Measurements from ENCODE around the gene SERPINB1.

SERPINB1 gene

DNA sequence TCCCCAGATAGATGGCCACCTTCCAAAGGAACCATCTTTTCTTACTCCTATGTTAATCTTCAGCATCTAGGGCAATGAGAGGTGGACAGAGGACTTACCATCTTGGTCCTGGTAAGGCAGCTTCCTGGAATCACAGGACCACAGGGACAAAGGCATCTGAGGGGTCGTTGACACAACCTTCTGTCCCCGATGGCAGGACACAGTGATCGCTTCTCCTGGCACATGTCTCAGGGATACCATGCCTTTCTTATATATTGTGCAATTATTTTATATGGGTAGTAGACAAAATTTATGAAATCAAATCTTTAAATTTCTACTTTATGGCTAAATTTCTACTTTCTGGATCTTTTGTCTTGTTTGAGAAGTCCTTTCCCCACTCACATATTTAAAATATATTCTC lies 20.1 kb downstream of the SERPINB1 start:
- no peaks in the 10 kb centered on the region for H3K4me1 ChIP-seq (ENCODE audit: control insufficient read depth, insufficient read depth, low read length)
- H3K27me3 ChIP-seq (ENCODE audit: control insufficient read depth, insufficient read depth, low read length), result no peaks in the 10 kb centered on the region
- no peak overlapping the region for H3K9ac ChIP-seq (ENCODE audit: low read depth, low read length)
- no peak overlapping the region for H3K4me3 ChIP-seq (ENCODE audit: low read depth, low read length)
- H3K36me3 ChIP-seq (ENCODE audit: control insufficient read depth, insufficient read depth, low read length), result no peaks in the 10 kb centered on the region
- H3K9me3 ChIP-seq (ENCODE audit: control insufficient read depth, insufficient read depth, low read length), result no peaks in the 10 kb centered on the region

DNA sequence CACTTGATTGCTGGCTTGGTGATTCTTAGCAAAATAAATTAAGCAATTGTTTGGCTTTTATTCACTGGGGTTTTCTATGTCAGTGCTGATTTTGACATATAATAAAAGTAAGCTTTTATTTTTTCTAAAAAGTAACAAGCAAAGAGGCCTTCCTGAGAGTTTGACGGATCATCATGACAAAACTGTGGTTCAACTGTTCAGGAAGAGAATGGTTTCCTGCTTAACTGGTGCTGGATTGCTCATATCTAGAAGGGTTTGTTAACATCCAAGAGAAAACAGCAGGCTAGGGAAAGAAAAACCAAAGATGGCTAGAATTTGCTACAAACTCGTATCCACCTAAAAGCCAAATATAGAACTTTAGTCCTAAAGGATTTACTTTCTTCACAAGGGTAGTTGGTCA lies 21.2 kb downstream of the SERPINB1 start:
- no peak overlapping the region for H3K9ac ChIP-seq (ENCODE audit: low read depth, low read length)
- H3K27me3 ChIP-seq (ENCODE audit: control insufficient read depth, insufficient read depth, low read length), result no peaks in the 10 kb centered on the region
- no peaks in the 10 kb centered on the region for H3K4me1 ChIP-seq (ENCODE audit: control insufficient read depth, insufficient read depth, low read length)
- no peaks in the 10 kb centered on the region for H3K36me3 ChIP-seq (ENCODE audit: control insufficient read depth, insufficient read depth, low read length)
- H3K4me3 ChIP-seq (ENCODE audit: low read depth, low read length), result no peak overlapping the region
- peaks cover 4% of the 10 kb centered on the region for H3K9me3 ChIP-seq (ENCODE audit: control insufficient read depth, insufficient read depth, low read length)

DNA sequence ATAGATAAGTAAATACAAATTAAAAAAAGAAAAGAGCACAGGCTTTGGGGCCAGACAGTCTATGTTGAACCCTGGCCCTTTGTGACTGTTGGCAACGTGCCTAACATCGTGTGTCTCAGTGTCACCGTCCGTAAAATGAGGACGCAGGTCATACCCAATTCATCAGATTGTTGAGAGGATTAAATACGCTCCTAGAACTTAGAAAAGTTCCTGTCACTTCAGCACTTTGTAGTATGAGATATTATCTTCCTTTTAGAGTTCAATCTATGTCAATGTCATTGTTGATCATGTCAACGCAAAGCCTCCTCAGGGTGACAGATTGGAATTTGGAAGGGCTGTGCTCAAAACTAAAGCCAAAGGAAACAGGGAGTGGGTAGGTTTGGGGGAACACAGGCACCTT lies 21.7 kb downstream of the SERPINB1 start:
- H3K4me1 ChIP-seq (ENCODE audit: control insufficient read depth, insufficient read depth, low read length), result no peaks in the 10 kb centered on the region
- H3K9me3 ChIP-seq (ENCODE audit: control insufficient read depth, insufficient read depth, low read length), result peaks cover 4% of the 10 kb centered on the region
- H3K36me3 ChIP-seq (ENCODE audit: control insufficient read depth, insufficient read depth, low read length), result no peaks in the 10 kb centered on the region
- H3K9ac ChIP-seq (ENCODE audit: low read depth, low read length), result no peak overlapping the region
- no peaks in the 10 kb centered on the region for H3K27me3 ChIP-seq (ENCODE audit: control insufficient read depth, insufficient read depth, low read length)
- H3K4me3 ChIP-seq (ENCODE audit: low read depth, low read length), result no peak overlapping the region

DNA sequence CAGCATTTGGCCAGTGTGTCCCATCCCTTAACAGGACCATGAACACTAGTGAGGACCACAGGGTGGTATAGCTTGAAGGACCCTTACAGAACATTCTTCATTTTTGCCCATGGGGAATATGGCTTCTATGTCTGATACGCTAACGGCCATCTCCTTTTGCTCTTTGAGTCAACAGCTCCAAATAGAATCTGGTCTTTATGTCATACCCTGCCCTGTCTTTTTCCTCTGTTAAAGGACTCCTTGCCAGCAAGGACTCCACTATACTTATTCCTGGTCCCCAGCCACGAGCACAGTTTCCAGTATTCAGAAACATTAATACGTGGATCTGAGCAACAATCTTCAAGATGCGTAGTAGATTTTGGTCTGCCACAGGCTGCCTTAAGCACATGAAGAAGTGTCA lies 22.5 kb downstream of the SERPINB1 start:
- Histone ChIP-seq H3K4me1 (ENCODE audit: control insufficient read depth, insufficient read depth, low read length) (no peaks in the 10 kb centered on the region), H3K4me3 (ENCODE audit: low read depth, low read length) (no peak overlapping the region), H3K9ac (ENCODE audit: low read depth, low read length) (no peak overlapping the region), H3K36me3 (ENCODE audit: control insufficient read depth, insufficient read depth, low read length) (no peaks in the 10 kb centered on the region), H3K9me3 (ENCODE audit: control insufficient read depth, insufficient read depth, low read length) (peaks cover 4% of the 10 kb centered on the region), H3K27me3 (ENCODE audit: control insufficient read depth, insufficient read depth, low read length) (no peaks in the 10 kb centered on the region)

DNA sequence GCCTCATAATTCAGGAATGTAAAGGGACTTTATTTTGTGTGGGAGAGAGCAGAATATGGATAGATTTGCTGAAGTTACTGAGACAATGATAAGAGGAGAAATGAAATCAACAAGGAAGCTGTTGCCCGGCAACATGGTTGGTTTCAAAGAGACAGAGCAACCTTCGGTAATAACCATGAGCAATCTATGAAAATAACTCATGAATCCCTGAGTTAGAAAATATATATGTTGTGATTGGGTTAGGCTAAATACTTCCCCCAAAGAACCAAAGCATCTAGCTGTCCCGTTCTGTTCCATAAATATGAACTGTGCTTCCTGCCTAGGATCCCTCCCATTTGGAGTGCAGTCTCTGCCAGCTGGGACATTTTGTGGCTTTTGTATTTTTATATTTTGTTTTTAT lies 23.1 kb downstream of the SERPINB1 start:
- Histone ChIP-seq H3K36me3 (ENCODE audit: control insufficient read depth, insufficient read depth, low read length) (no peaks in the 10 kb centered on the region), H3K9ac (ENCODE audit: low read depth, low read length) (no peak overlapping the region), H3K27me3 (ENCODE audit: control insufficient read depth, insufficient read depth, low read length) (no peaks in the 10 kb centered on the region), H3K4me1 (ENCODE audit: control insufficient read depth, insufficient read depth, low read length) (no peaks in the 10 kb centered on the region), H3K9me3 (ENCODE audit: control insufficient read depth, insufficient read depth, low read length) (peaks cover 4% of the 10 kb centered on the region), H3K4me3 (ENCODE audit: low read depth, low read length) (no peak overlapping the region)

DNA sequence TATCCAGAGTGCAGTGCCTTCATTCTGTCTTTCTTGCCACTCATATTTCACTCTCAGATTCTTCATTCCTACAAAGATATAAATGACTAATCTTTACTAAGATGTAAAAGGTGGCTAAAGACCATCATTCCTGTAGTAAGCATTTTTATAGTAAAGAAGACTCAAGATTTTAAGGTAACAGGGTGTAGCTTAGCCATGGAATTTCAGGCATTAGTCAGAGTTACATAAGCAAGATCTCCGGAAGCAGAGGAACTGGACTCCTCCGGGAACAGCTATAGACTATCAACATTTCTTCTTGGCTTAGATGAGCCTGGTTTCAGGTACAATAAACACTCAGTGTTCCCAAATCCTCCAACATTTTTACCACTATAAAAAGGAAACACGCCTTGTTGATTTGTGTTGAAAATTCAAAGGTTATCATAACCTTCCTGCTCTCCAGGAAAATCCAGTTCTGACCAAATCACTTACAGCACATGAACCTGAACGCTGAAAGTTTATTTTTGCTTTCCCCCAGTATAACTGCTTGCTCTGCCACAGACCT lies 23.7 kb downstream of the SERPINB1 start:
- Histone ChIP-seq H3K9ac (ENCODE audit: low read depth, low read length) (no peak overlapping the region), H3K9me3 (ENCODE audit: control insufficient read depth, insufficient read depth, low read length) (peaks cover 4% of the 10 kb centered on the region), H3K27me3 (ENCODE audit: control insufficient read depth, insufficient read depth, low read length) (no peaks in the 10 kb centered on the region), H3K4me3 (ENCODE audit: low read depth, low read length) (no peak overlapping the region), H3K4me1 (ENCODE audit: control insufficient read depth, insufficient read depth, low read length) (no peaks in the 10 kb centered on the region), H3K36me3 (ENCODE audit: control insufficient read depth, insufficient read depth, low read length) (no peaks in the 10 kb centered on the region)

DNA sequence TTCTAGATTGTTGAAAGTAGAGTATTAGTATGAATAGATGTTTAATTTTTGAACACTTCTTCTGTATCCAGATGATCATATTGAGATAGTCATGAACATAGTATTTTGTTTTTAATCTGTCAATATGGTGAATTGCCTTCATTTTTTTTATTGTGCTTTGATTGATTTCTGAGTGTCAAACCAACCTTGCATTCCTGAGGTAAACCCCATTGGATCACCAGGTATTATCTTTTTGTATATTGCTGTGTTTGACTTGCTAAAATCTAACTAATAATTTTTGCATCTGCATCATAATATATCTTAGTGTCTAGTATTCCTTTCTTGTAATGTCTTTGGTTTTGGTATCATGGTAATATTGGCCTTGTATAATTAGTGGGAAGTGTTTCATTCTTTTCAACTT lies 25.5 kb downstream of the SERPINB1 start:
- peaks cover 4% of the 10 kb centered on the region for H3K9me3 ChIP-seq (ENCODE audit: control insufficient read depth, insufficient read depth, low read length)
- H3K9ac ChIP-seq (ENCODE audit: low read depth, low read length), result no peak overlapping the region
- no peaks in the 10 kb centered on the region for H3K36me3 ChIP-seq (ENCODE audit: control insufficient read depth, insufficient read depth, low read length)
- H3K27me3 ChIP-seq (ENCODE audit: control insufficient read depth, insufficient read depth, low read length), result no peaks in the 10 kb centered on the region
- H3K4me1 ChIP-seq (ENCODE audit: control insufficient read depth, insufficient read depth, low read length), result no peaks in the 10 kb centered on the region
- H3K4me3 ChIP-seq (ENCODE audit: low read depth, low read length), result no peak overlapping the region

DNA sequence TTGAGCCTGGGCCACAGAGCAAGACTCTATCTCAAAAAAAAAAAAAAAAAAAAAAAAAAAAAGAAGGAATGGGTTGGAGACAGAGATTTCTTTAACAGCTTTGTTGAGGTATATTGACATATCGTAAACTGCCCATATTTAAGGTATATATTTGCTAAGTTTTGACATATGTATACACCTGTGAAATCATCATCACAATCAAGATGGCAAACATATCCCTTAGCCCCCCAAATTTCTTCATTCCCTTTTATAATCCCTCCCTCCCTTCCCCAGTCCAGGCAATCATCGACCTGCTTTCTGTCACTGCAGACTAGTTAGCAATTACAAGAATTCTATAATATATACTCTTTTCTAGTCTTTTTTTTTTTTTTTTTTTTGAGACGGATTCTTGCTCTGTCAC lies 29.0 kb downstream of the SERPINB1 start:
- Histone ChIP-seq H3K9ac (ENCODE audit: low read depth, low read length) (no peak overlapping the region), H3K27me3 (ENCODE audit: control insufficient read depth, insufficient read depth, low read length) (no peaks in the 10 kb centered on the region), H3K9me3 (ENCODE audit: control insufficient read depth, insufficient read depth, low read length) (peaks cover 4% of the 10 kb centered on the region), H3K4me1 (ENCODE audit: control insufficient read depth, insufficient read depth, low read length) (no peaks in the 10 kb centered on the region), H3K4me3 (ENCODE audit: low read depth, low read length) (no peak overlapping the region), H3K36me3 (ENCODE audit: control insufficient read depth, insufficient read depth, low read length) (no peaks in the 10 kb centered on the region)

DNA sequence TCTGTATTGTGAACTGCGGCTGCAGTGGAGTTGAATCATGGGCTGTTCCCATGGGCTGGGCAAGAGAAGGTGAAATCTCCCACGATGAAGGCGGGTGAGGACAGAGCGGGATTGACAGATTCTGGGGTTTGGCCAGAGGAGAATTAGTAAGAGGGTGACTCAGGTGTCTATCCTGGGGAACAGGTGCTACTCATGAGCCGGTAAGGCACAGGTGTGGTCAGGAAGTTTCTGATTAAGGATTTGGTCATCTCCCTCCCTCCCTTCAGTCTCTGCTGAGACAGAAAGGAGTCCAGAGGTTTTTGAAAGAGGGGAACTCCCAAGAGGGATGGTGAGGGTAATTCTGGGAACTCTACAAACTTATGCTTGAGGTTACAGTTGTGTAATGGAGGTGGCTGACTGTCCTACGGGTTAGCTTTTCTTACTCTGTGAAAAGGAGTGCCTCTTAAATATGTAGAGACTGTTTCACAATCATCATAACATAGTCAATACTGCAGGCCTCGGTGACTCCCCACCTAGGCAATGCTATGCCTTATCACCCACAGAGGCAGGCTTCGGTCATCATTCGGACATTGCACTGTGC lies 31.5 kb downstream of the SERPINB1 start:
- no peaks in the 10 kb centered on the region for H3K9me3 ChIP-seq (ENCODE audit: control insufficient read depth, insufficient read depth, low read length)
- H3K4me3 ChIP-seq (ENCODE audit: low read depth, low read length), result no peak overlapping the region
- H3K4me1 ChIP-seq (ENCODE audit: control insufficient read depth, insufficient read depth, low read length), result no peaks in the 10 kb centered on the region
- no peak overlapping the region for H3K9ac ChIP-seq (ENCODE audit: low read depth, low read length)
- H3K36me3 ChIP-seq (ENCODE audit: control insufficient read depth, insufficient read depth, low read length), result no peaks in the 10 kb centered on the region
- no peaks in the 10 kb centered on the region for H3K27me3 ChIP-seq (ENCODE audit: control insufficient read depth, insufficient read depth, low read length)

DNA sequence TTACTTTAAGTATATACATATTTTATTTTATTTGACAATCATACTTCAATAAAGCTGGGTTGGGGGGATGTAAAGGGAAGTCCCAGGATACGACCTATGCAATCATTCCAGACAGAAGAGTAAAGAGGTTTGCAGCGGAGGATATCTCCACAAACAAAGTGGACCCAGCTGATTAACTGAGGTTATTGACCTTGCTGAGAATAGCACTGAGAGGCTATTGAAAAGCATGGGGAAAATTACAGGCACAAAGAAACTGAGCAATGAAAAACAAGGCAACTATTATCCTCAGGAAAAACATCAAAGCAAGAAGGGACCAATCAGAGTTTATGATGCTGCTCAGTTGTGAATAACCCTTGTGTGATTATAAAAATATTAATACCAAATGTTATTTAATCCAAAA lies 32.6 kb downstream of the SERPINB1 start:
- no peaks in the 10 kb centered on the region for H3K4me1 ChIP-seq (ENCODE audit: control insufficient read depth, insufficient read depth, low read length)
- no peak overlapping the region for H3K4me3 ChIP-seq (ENCODE audit: low read depth, low read length)
- no peak overlapping the region for H3K9ac ChIP-seq (ENCODE audit: low read depth, low read length)
- no peaks in the 10 kb centered on the region for H3K36me3 ChIP-seq (ENCODE audit: control insufficient read depth, insufficient read depth, low read length)
- H3K9me3 ChIP-seq (ENCODE audit: control insufficient read depth, insufficient read depth, low read length), result no peaks in the 10 kb centered on the region
- no peaks in the 10 kb centered on the region for H3K27me3 ChIP-seq (ENCODE audit: control insufficient read depth, insufficient read depth, low read length)

DNA sequence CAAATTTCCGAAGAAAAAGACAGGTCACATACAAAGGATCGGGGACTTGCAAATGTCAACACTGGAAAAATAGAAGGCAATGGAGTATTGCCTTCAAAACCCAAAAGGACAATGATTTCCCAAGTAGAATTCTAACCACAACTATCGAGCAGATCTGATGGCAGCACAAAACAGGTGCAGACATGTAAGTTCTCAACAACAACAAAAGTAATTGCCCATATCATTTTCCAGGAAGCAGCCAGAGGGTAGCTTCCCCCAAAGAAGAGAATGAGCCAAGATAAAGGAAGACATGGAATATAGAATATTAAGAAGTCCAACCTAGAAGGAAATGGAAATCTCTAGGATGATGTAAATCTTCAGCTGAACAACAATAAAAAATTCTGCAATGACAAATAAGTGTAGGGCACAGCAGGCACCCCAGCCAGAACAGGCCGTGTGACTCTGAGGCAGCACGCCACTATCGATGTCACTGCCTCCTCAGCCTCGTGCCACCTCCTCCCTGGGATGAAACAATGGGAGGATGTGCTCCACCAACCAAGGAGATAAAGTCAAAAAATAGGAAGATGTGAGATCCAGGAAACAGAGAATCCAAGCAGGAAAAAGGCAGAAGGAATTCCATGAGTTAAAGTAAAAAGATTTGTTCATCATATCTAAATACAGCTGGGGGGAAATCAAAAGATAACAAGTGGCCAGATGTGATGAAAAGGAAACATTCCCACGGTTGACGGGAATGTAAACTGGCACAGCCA lies 34.1 kb downstream of the SERPINB1 start:
- Histone ChIP-seq H3K36me3 (ENCODE audit: control insufficient read depth, insufficient read depth, low read length) (no peaks in the 10 kb centered on the region), H3K9ac (ENCODE audit: low read depth, low read length) (no peak overlapping the region), H3K4me1 (ENCODE audit: control insufficient read depth, insufficient read depth, low read length) (no peaks in the 10 kb centered on the region), H3K4me3 (ENCODE audit: low read depth, low read length) (no peak overlapping the region), H3K9me3 (ENCODE audit: control insufficient read depth, insufficient read depth, low read length) (no peaks in the 10 kb centered on the region), H3K27me3 (ENCODE audit: control insufficient read depth, insufficient read depth, low read length) (no peaks in the 10 kb centered on the region)

DNA sequence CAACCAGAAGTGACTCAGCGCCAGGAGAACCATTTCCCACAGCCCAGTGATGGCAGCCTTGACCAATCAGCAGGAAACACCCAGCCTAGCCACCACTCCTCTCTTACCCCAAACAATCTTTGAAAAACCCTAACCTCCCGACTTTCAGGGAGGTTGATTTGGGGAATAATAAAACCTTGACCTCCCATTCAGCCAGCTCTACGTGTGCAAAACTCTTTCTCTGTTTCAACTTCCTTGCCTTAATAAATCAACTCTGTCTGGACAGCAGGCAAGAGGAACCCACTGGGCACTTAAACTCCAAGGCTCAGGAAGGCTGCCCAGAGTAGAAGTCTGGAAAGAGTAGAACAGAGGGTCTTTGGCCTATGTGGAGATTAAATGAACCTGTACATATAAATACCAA lies 35.0 kb downstream of the SERPINB1 start:
- Histone ChIP-seq H3K36me3 (ENCODE audit: control insufficient read depth, insufficient read depth, low read length) (no peaks in the 10 kb centered on the region), H3K27me3 (ENCODE audit: control insufficient read depth, insufficient read depth, low read length) (no peaks in the 10 kb centered on the region), H3K9ac (ENCODE audit: low read depth, low read length) (no peak overlapping the region), H3K9me3 (ENCODE audit: control insufficient read depth, insufficient read depth, low read length) (no peaks in the 10 kb centered on the region), H3K4me1 (ENCODE audit: control insufficient read depth, insufficient read depth, low read length) (no peaks in the 10 kb centered on the region), H3K4me3 (ENCODE audit: low read depth, low read length) (no peak overlapping the region)

Data from iPS-15b (cell line).